ENCODE data around the gene CHTOP.
"Not testable (repeated sequence)": the region's sequence is repeated elsewhere in the genome, so short reads cannot be mapped to it uniquely, and the experiment has no call there.

The CHTOP gene

DNA sequence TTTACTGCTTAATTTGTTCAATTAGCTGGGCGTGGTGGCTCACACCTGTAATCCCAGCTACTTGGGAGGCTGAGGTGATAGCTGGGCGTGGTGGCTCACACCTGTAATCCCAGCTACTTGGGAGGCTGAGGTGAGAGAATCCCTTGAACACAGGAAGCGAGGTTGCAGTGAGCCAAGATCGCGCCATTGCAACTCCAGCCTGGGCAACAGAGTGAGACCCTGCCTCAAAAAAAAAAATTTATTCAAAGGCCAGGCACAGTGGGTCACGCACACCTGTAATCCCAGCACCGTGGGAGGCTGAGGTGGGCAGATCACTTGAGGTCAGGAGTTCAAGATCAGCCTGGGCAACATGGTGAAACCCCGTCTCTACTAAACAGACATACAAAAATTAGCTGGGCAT is 34.8 kb downstream of the CHTOP start:
- DNase-seq: not testable (repeated sequence)

DNA sequence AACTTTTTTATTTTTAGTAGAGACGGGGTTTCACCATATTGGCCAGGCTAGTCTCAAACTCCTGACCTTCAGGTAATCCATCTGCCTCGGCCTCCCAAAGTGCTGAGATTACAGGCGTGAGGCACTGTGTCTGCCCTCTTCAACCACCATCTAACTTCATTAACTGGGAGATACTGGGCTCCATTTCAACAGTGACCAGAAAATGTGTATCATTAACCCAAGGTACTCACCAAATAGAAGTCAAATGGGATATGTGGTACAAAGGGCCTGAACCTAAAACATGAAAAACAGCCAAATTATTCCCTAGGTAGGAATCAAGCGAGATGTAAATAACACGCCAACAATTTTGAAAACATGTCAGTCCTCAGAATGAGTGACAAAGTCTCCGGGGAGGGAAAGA is 35.7 kb downstream of the CHTOP start:
- no peak for DNase-seq

DNA sequence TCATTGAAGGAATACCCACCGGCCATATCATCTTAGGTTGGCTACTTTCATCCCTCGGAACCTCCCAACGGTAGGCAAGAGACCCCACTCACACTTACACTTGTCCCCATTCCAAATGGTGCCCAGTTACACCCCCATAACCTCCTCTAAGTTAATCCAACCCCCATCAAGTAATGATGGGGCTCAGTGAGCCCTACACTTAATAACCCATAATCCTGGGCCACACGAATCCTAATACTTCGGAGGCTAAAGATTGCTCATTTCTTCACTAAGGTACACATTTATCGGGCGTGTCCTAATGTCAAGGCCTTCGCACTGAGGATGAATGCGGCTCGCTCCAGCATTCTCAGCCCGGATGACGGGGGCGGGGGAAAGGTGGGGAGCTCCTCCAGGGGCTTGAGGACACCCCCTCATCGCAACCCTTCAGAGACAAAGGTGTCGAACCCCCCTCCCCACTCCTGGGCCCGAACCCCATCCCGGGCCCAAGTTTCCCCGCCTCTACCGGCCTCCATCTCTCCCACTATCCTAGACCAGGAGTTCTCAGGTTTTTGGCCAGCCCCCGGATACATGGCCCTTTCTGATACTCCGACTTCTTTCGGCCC is 36.5 kb downstream of the CHTOP start:
- DNase-seq: no peak

DNA sequence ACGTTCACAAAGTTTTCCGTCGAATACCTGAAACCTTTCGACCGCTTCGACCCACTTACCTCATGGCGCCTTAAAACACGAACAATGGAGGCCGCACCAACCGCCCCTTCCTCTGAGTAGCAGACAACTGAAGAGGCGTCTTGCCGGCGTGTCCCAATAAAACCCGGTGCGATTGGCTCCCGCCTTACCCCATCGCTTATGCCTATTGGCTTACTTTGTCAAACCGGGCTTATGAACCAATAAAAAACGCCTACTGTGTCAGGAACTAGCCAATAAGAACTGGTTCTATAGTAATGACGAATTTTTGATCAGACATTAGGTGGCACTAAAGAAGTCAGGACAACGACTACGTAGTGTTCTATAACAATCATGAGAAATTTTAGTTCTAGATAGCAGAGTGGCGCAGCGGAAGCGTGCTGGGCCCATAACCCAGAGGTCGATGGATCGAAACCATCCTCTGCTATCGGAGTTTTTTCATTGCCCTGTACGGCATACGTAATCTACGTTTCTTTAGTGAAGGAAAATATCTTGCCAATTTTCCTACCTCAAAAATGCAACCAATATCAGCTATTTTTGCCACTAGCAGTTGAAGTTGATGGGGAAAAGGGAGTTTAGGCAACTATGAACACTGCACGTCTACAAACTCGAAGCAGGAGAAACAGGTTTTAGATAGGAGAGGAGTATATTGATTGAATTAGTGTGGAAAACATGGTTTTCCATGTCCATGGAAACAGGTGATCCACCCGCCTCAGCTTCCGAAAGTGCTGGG is 37.2 kb downstream of the CHTOP start, which contains the start of gene ILF2:
TSS of gene ILF2 (minus strand) at position 135 of the 769 bp plus-strand sequence. CDS start at position 64, 71 bp downstream.
- peak; percentile 100 for DNase-seq

DNA sequence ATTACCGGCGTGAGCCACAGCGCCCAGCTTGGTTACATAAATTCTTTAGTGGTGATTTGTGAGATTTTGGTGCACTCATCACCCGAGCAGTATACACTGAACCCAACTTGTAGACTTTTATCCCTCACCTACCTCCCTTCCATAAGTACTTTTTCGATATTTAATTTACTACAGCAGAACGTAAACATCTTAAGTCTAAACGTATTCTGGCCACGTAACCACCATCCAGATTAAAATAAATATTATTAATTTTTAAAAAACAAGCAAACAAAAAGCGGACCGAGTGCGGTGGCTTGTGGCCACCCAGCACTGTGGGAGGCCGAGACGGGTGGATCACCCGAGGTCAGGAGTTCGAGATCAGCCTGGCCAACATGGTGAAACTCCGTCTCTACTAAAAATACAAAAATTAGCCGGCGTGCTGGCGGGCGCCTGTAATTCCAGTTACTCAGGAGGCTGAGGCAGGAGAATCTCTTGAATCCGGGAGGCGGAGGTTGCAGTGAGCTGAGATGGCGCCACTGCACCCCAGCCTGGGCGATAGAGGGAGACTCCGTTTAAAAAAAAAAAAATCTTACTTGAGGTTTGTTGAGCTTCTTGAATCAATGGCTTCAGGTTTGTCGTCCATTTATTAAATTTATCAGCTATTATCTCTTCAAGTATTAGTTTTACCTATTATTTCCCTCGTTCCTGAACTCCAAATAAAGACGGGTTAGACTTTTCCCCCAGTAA is 37.9 kb downstream of the CHTOP start:
- peak; percentile 90 for DNase-seq

DNA sequence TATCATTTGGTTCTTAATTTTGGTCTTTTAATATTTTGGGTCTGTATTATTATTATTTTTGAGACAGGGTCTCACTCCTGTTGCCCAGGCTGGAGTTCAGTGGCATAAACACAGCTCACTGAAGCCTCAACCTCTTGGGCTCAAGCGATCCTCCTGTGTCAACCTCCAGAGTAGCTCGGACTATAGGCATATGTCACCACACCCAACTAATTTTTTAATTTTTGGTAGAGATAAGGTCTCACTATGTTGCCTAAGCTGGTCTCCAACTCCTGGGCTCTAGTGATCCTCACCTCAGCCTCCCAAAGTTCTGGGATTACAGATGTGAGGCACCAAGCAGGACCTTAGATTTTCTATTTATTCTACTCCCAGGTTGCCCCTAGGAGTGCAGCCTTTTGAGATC is 39.6 kb downstream of the CHTOP start:
- no peak for DNase-seq

DNA sequence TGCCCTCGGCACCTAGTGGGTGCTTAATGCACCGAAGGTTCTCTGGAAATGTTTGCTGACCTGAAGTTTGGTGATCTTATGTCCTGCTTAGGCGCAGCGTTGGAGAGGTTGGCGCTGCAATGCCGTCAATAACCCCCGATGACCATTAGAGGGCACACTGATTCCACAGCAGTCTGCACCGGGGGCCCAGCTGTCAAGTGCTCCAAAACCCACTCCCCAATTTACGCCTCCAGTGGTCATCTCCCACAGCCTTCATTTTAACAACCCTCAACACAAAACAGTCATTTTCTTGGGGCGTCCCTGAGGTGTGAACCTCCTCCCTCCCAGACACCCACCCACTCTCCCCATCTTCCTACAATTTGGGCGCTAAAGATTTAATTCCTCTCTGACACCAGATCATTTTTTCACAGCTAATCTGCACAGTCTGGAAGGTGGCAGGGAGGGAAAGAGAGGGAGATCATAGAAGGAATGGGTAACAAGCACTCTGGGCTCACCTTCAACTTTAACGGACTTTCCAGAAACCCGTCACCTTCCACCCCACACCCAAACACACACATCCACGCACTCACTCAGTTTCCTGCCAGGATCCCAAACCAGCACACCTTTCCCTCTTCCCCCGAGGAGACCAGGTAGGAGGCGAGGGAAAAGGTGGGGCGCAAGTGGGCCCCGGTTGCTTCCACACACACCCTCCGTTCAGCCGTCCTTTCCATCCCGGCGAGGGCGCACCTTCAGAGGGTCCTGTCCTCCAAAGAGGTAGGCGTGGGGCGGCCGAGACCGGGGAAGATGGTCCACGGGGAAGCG is 44.1 kb downstream of the CHTOP start:
- DNase-seq: peak; percentile 67

DNA sequence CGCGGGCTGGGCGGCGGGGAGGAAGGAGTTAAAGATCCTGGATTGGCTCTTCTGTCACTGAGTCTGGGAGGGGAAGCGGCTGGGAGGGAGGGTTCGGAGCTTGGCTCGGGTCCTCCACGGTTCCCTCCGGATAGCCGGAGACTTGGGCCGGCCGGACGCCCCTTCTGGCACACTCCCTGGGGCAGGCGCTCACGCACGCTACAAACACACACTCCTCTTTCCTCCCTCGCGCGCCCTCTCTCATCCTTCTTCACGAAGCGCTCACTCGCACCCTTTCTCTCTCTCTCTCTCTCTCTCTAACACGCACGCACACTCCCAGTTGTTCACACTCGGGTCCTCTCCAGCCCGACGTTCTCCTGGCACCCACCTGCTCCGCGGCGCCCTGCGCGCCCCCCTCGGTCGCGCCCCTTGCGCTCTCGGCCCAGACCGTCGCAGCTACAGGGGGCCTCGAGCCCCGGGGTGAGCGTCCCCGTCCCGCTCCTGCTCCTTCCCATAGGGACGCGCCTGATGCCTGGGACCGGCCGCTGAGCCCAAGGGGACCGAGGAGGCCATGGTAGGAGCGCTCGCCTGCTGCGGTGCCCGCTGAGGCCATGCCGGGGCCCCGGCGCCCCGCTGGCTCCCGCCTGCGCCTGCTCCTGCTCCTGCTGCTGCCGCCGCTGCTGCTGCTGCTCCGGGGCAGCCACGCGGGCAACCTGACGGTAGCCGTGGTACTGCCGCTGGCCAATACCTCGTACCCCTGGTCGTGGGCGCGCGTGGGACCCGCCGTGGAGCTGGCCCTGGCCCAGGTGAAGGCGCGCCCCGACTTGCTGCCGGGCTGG is 44.9 kb downstream of the CHTOP start, which contains the start of gene NPR1:
TSS of gene NPR1 (plus strand) at position 170 of the 818 bp plus-strand sequence. CDS start at position 591, 421 bp downstream.
- peak; percentile 30 for DNase-seq

DNA sequence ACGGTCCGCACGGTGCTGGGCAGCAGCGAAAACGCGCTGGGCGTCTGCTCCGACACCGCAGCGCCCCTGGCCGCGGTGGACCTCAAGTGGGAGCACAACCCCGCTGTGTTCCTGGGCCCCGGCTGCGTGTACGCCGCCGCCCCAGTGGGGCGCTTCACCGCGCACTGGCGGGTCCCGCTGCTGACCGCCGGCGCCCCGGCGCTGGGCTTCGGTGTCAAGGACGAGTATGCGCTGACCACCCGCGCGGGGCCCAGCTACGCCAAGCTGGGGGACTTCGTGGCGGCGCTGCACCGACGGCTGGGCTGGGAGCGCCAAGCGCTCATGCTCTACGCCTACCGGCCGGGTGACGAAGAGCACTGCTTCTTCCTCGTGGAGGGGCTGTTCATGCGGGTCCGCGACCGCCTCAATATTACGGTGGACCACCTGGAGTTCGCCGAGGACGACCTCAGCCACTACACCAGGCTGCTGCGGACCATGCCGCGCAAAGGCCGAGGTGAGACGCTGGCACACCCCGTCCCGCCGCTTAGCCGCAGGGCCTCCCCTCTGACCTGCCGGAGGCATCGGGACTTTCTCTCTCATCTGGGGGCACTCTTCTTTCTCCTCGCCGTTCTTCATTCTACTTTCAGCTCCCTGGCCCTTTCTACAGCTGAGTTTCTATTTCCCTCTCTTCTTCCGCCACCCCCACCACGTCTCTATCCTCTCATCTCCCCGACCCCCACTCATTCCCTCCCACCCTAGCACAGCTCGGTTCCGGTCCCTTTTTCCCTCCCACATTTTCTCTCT is 45.7 kb downstream of the CHTOP start:
- DNase-seq: no peak

DNA sequence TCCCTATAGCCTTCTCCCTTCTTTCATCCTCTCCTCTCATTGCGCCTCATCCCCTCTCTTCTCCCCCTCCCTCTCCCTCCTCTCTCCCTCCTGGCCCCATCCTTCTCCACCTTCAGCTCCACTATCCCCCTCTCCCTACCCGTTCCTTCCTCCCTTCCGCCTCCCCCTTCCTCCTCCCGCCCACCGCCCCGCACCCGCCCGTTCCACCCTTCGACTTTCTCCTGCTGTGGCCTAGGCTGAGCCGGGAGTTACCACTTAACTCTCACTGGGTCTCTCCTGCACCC is 46.2 kb downstream of the CHTOP start:
- DNase-seq: no peak

DNA sequence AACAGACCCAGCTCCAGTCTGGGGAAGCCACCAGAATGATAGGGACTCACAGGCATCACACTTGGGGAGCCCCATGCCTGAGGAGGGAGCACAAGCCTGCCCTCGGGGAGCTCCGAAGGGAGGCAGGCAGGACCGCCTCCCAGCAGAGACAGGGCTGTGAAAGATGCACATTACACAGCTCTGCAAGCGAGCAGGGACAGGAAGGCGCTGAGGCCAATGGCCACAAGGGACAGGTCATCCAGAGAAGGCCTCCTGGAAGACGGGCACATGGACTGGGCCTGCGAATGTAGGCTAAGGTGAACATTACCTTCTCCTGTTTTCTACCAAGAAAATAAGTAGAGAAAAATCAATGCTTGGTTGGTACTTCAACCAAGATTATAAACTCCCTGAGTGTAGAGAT is 48.9 kb downstream of the CHTOP start:
- no peak for DNase-seq

DNA sequence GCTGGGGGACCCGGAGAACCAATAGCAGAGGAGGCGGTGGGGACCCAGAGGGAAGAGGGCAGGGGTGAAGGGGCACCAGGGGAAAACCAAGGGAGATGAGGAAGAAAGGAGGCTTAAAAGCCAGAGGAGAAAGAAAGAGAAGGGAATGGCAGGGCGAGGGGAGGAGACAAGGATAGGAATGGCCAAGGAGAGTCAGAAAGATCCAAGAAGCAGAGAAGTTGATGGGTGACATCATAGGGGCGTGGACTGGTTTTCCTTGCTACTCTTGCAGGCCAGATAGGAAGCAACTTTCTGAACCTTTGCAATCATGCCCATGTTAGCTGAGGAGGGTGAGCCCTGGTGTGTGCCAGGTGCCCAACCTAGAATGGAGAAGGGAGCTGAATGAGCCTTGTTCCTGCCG is 50.0 kb downstream of the CHTOP start:
- DNase-seq: no peak

DNA sequence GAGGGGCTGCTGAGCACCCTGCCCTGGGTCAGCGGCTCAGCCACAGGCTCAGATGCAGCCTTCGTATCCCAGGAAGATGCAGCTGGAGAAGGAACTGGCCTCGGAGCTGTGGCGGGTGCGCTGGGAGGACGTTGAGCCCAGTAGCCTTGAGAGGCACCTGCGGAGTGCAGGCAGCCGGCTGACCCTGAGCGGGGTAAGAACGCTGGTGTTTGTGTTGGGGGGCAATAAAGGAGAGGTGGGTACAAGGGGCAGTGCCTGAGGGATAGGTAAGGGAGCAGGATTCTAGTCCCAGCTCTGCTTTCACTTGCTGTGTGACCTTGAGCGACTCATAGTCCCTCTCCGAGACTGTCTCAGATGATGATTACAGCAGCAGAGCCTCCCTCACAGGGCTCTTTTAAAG is 51.0 kb downstream of the CHTOP start:
- DNase-seq: no peak

DNA sequence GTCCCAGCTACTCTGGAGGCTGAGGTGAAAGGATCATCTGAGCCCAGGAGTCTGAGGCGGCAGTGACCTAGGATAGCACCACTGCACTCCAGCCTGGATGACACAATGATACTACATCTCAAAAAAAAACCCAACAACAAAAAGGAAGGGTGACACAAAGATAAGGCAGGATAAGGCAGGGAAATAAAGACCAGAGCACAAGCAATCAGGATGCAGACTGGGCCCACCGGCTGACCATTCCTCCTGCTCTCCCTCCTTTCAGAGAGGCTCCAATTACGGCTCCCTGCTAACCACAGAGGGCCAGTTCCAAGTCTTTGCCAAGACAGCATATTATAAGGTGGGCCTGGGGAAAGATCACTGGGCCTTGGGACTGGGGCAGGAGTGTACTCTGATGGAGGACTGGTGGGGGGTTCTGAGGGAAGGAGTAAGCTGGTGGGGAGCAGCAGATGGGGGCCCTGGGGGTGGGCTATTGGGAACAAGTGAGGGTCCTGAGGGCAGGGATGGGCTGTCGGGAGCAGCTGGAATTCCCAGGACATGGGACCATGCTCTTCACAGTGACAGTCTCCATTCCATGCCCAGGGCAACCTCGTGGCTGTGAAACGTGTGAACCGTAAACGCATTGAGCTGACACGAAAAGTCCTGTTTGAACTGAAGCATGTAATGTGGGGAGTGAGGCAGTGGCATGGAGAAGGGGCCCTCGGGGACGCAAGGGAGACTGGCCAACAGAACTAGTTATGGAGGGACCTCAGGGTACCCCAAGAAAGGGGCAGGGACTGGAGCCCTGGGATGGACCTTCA is 51.9 kb downstream of the CHTOP start:
- DNase-seq: no peak

DNA sequence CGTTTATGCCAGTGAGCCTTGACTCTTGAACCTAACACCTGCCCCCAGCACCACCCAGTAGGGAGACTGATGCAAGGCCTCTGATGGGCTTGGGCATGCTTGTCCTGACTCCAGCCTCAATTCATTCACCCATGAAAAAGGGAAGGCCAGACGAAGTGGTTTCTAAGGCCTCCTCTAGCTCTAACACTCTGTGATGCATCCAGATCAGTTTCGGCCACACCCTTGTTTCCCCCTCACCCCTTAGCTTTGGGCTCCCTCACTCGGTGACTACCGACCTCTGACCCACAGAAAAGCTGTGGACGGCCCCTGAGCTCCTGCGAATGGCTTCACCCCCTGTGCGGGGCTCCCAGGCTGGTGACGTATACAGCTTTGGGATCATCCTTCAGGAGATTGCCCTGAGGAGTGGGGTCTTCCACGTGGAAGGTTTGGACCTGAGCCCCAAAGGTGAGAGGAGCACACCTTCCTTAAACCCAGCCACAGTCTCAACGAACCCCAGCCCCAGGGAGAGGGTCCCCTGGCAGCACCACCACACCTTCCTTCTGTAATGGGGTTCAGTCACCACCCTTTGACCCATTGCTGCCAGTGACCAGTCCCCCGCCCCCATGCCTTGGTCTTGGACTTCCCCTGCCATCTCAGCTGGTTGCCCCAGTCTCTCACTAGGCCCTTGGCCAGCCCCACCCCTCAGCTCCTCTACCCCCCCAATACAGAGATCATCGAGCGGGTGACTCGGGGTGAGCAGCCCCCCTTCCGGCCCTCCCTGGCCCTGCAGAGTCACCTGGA is 53.7 kb downstream of the CHTOP start:
- DNase-seq: no peak

DNA sequence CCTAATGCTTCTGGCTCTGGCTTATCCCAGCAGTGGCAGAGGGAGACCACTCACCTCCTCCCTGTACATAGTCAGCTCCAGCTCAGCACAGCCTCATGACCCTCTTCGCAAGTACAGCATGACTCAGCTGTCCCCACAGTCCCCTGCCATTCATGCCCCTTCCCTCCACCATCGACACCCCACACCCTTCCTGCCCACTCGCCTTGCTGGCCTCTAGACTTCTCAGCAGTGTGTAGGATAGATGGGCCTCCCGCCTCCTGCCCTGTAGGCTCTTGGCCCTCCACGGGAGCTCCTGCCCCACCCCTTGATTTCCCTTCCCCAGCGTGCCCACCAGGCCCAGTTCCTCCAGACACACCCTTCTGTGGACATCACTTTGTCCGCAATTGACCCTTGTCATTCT is 54.4 kb downstream of the CHTOP start:
- DNase-seq: no peak

DNA sequence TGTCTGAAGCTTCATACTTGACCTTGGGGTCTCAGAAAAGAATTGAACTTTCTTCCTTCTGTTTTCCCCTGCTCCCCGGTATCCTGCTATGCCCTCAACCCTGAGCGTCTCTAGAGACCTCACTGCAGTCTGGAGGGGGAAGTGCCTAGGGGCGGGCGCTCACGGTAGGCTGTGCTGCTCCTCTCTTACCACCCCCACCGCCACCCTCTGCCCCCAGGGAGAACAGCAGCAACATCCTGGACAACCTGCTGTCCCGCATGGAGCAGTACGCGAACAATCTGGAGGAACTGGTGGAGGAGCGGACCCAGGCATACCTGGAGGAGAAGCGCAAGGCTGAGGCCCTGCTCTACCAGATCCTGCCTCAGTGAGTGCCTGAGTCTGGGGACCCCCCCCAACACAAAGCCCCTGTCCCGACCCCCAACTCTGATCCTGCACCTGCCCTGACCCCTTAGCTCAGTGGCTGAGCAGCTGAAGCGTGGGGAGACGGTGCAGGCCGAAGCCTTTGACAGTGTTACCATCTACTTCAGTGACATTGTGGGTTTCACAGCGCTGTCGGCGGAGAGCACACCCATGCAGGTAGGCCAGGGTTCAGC is 55.0 kb downstream of the CHTOP start:
- no peak for DNase-seq

DNA sequence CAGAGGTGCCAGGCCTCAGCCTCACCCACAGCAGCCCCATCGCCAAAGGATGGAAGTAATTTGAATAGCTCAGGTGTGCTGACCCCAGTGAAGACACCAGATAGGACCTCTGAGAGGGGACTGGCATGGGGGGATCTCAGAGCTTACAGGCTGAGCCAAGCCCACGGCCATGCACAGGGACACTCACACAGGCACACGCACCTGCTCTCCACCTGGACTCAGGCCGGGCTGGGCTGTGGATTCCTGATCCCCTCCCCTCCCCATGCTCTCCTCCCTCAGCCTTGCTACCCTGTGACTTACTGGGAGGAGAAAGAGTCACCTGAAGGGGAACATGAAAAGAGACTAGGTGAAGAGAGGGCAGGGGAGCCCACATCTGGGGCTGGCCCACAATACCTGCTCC is 59.6 kb downstream of the CHTOP start:
- DNase-seq: no peak

Data from NCI-H1694 treated with DMSO at 0.1 percent for 48 hours (cell line).